GM10266 (cell line): ENCODE measurements around the gene NDC80.
A peak's percentile ranks its signal among the peaks of the same experiment; 100 is the strongest.
"Not testable (repeated sequence)": the region's sequence is repeated elsewhere in the genome, so short reads cannot be mapped to it uniquely, and the experiment has no call there.

Experiments used
- DNase-seq: peaks from one replicate; pipeline ENCODE4 v3.0.0; 2012; ENCODE audit errors: extremely low spot score
- CTCF ChIP-seq: IDR thresholded peaks from 2 replicates; pipeline ENCODE4 v1.5.1; 2012; ENCODE audit warnings: mild to moderate bottlenecking, low read depth; ENCODE audit not compliant: control insufficient read depth, insufficient read depth; ENCODE audit errors: missing control alignments

Gene NDC80

GRCh38 chr18:2655178-2655953 lies 84.0 kb downstream of the NDC80 start, which contains the start of gene SMCHD1:
TSS of gene SMCHD1 (plus strand) at chr18:2655726. CDS start at chr18:2656076, 350 bp downstream.
- DNase-seq, result peak; percentile 92
- peak; percentile 4 for TF ChIP-seq CTCF

- no peak for DNase-seq
- TF ChIP-seq CTCF, result no peak
Observed at GRCh38 chr18:2655954-2656236, 84.5 kb downstream of the NDC80 start.

GRCh38 chr18:2656237-2656980 lies 85.1 kb downstream of the NDC80 start:
- DNase-seq, result peak; percentile 34
- no peak for TF ChIP-seq CTCF

- TF ChIP-seq CTCF, result no peak
- DNase-seq, result no peak
Observed at GRCh38 chr18:2656981-2657512, 85.7 kb downstream of the NDC80 start.

- no peak for TF ChIP-seq CTCF
- peak; percentile 24 for DNase-seq
Observed at GRCh38 chr18:2657788-2658458, 86.6 kb downstream of the NDC80 start.

GRCh38 chr18:2660849-2661248 lies 89.5 kb downstream of the NDC80 start:
- DNase-seq, result not testable (repeated sequence)

- DNase-seq, result not testable (repeated sequence)
Observed at GRCh38 chr18:2662288-2662687, 90.9 kb downstream of the NDC80 start.

GRCh38 chr18:2662990-2663389 lies 91.6 kb downstream of the NDC80 start:
- DNase-seq, result no peak
- TF ChIP-seq CTCF, result no peak
